ENCODE results near the gene NAV3.

GRCh38 chr12:77919450-77919849 lies 88.8 kb downstream of the NAV3 start:
- TF ChIP-seq CTCF (IDR thresholded peaks at IDR 0.05) (no peak), EZH2 (IDR thresholded peaks at IDR 0.05; ENCODE audit: borderline replicate concordance, insufficient read depth, low read depth, low read length, poor library complexity, severe bottlenecking) (no peak)
